ENCODE measurements around the gene SPX.

GRCh38 chr12:21542403-21542802 lies 16.3 kb downstream of the SPX start:
- TF ChIP-seq POLR2A (IDR thresholded peaks at IDR 0.05; ENCODE audit: low read depth, low read length) (no peak), MXI1 (IDR thresholded peaks at IDR 0.05; ENCODE audit: borderline replicate concordance, low read depth, low read length) (no peak), CTCF (conservative IDR thresholded peaks at IDR 0.05; ENCODE audit: low read depth, low read length) (no peak), RFX5 (IDR thresholded peaks at IDR 0.05; ENCODE audit: low read depth, low read length) (no peak), RAD21 (IDR thresholded peaks at IDR 0.05; ENCODE audit: low read length) (no peak), RCOR1 (IDR thresholded peaks at IDR 0.05; ENCODE audit: insufficient replicate concordance, low read length) (no peak), FOS (IDR thresholded peaks at IDR 0.05; ENCODE audit: low read depth, low read length) (no peak), NFE2L2 (IDR thresholded peaks at IDR 0.05; ENCODE audit: low read depth, low read length) (no peak), SMC3 (IDR thresholded peaks at IDR 0.05; ENCODE audit: low read depth, low read length) (no peak), BHLHE40 (IDR thresholded peaks at IDR 0.05; ENCODE audit: low read depth, low read length) (no peak), CEBPB (IDR thresholded peaks at IDR 0.05; ENCODE audit: low read depth, low read length) (no peak), CHD1 (IDR thresholded peaks at IDR 0.05; ENCODE audit: low read depth, low read length) (no peak)
- TF ChIP-seq, protein P1, sequence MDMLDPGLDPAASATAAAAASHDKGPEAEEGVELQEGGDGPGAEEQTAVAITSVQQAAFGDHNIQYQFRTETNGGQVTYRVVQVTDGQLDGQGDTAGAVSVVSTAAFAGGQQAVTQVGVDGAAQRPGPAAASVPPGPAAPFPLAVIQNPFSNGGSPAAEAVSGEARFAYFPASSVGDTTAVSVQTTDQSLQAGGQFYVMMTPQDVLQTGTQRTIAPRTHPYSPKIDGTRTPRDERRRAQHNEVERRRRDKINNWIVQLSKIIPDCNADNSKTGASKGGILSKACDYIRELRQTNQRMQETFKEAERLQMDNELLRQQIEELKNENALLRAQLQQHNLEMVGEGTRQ (IDR thresholded peaks at IDR 0.05; ENCODE audit: low read depth, low read length) = no peak
